Endothelial cell of umbilical vein (primary cell): ENCODE results near the gene DUOXA1.

Source experiments
- EZH2 ChIP-seq: IDR thresholded peaks from 2 replicates; pipeline ENCODE4 v1.6.1; 2012; ENCODE audit warnings: borderline replicate concordance, low read depth, mild to moderate bottlenecking, moderate library complexity, low read length, inconsistent platforms; ENCODE audit not compliant: severe bottlenecking
- FOS ChIP-seq: IDR thresholded peaks from 2 replicates; pipeline ENCODE4 v1.6.1; 2011; ENCODE audit warnings: mild to moderate bottlenecking, low read length, moderate library complexity, borderline replicate concordance; ENCODE audit not compliant: insufficient read depth
- GATA2 ChIP-seq: IDR thresholded peaks from 2 replicates; pipeline ENCODE4 v1.7.0; 2011; ENCODE audit warnings: low read depth, mild to moderate bottlenecking, moderate library complexity, mixed read lengths, low read length; ENCODE audit not compliant: insufficient read length, insufficient read depth
- JUN ChIP-seq: IDR thresholded peaks from 2 replicates; pipeline ENCODE4 v1.6.1; 2011; ENCODE audit warnings: borderline replicate concordance, low read depth; ENCODE audit not compliant: insufficient read length, insufficient read depth
- MAX ChIP-seq: IDR thresholded peaks from 2 replicates; pipeline ENCODE4 v1.6.1; 2011; ENCODE audit not compliant: insufficient read depth, insufficient read length
- MYC ChIP-seq: IDR thresholded peaks from one replicate; pipeline ENCODE4 v1.6.1; 2011; ENCODE audit warnings: mild to moderate bottlenecking, low read depth, low read length
- POLR2A ChIP-seq: IDR thresholded peaks from 2 replicates; pipeline ENCODE4 v1.6.1; 2012; ENCODE audit warnings: low read depth, mild to moderate bottlenecking, control low read depth, low read length
- POLR2AphosphoS5 ChIP-seq: IDR thresholded peaks from 2 replicates; pipeline ENCODE4 v1.6.1; 2012; ENCODE audit warnings: low read depth, mild to moderate bottlenecking, control low read depth, low read length, moderate library complexity; ENCODE audit not compliant: insufficient read depth
- TF ChIP-seq, protein P1 (sequence below), 2 donors: IDR thresholded peaks; 1 replicate in 1 of 2; 2 replicates in 1 of 2; pipeline ENCODE4 v1.5.1; 2011; ENCODE audit warnings: low read length in 2 of 2, mild to moderate bottlenecking in 2 of 2, moderate library complexity in 2 of 2, control low read depth in 1 of 2, inconsistent platforms in 1 of 2, low read depth in 1 of 2; ENCODE audit not compliant: insufficient read depth in 1 of 2; ENCODE audit errors: extremely low read depth in 1 of 2

- no peak for TF ChIP-seq JUN
- TF ChIP-seq, protein P1, sequence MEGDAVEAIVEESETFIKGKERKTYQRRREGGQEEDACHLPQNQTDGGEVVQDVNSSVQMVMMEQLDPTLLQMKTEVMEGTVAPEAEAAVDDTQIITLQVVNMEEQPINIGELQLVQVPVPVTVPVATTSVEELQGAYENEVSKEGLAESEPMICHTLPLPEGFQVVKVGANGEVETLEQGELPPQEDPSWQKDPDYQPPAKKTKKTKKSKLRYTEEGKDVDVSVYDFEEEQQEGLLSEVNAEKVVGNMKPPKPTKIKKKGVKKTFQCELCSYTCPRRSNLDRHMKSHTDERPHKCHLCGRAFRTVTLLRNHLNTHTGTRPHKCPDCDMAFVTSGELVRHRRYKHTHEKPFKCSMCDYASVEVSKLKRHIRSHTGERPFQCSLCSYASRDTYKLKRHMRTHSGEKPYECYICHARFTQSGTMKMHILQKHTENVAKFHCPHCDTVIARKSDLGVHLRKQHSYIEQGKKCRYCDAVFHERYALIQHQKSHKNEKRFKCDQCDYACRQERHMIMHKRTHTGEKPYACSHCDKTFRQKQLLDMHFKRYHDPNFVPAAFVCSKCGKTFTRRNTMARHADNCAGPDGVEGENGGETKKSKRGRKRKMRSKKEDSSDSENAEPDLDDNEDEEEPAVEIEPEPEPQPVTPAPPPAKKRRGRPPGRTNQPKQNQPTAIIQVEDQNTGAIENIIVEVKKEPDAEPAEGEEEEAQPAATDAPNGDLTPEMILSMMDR (IDR thresholded peaks at IDR 0.05; ENCODE audit: extremely low read depth in 1 of 2, insufficient read depth in 1 of 2, low read depth in 1 of 2, low read length in 2 of 2): no peak
- TF ChIP-seq POLR2A: no peak
- TF ChIP-seq EZH2: no peak
- no peak for TF ChIP-seq POLR2AphosphoS5
- TF ChIP-seq MAX: no peak
- no peak for TF ChIP-seq MYC
- TF ChIP-seq GATA2: no peak
- no peak for TF ChIP-seq FOS
These were observed 4.4 kb upstream of the DUOXA1 start for GRCh38 chr15:45134046-45134445.
